Embryonic facial prominence (tissue), 1 donor: ENCODE data around the gene NPIPB4.
"Not testable (repeated sequence)": the region's sequence is repeated elsewhere in the genome, so short reads cannot be mapped to it uniquely, and the experiment has no call there.

Experiments used
- DNase-seq: peaks from one replicate; pipeline ENCODE4 v3.0.0-alpha.2; 2016; ENCODE audit errors: extremely low spot score

The NPIPB4 gene

GRCh38 chr16:21857656-21858055 is at the start of gene NPIPB4:
TSS of gene NPIPB4 (minus strand) at chr16:21857756. CDS start at chr16:21857378, 378 bp downstream.
- not testable (repeated sequence) for DNase-seq

DNA sequence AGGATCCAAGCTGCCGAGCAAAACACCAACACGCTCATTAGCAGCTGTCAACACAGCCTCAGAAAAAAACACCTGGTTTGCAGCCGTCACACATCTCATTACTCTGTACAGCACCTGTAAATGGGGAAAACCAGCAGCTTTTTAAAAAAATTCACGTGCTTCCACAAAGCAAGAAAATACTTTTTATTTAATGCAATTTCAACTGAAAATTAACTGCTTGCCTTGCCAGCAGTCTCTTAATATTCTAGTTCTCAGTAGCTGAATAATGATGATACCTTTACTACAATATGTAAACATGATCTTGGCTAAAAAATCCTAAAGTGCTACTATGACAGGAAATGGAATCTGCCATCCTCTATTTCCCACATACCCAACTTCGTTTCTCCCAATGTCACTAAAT is 41.4 kb upstream of the NPIPB4 start:
- not testable (repeated sequence) for DNase-seq

DNA sequence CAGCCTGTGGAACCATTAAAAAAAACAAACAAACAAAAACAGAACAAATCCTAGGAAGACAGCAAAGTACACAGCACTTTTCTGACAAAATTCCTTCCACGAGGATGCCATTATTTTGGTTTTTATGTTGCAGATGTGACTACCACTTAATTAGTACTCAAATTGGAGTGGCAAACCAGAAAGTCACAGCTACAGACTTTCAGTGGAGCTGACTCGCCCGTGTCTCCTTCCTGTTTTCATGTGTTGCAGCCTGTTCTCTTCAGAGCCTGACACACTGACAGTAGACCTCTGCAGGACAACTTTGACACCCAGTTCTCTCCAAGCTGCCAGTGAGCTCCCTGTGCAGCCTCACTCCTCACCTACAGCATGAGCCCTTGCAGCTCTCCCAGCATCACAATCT is 24.4 kb upstream of the NPIPB4 start:
- not testable (repeated sequence) for DNase-seq

DNA sequence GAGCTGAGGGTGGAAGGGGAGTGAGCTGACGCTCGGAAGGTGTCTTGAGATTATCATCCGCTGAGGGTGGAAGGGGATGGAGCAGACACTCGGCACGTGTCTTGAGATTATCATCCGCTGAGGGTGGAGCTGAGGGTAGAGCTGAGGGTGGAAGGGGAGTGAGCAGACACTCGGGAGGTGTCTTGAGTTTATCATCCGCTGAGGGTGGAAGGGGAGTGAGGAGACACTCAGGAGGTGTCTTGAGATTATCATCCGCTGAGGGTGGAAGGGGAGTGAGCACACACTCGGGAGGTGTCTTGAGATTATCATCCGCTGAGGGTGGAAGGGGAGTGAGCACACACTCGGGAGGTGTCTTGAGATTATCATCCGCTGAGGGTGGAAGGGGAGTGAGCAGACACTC is 20.4 kb downstream of the NPIPB4 start:
- not testable (repeated sequence) for DNase-seq

DNA sequence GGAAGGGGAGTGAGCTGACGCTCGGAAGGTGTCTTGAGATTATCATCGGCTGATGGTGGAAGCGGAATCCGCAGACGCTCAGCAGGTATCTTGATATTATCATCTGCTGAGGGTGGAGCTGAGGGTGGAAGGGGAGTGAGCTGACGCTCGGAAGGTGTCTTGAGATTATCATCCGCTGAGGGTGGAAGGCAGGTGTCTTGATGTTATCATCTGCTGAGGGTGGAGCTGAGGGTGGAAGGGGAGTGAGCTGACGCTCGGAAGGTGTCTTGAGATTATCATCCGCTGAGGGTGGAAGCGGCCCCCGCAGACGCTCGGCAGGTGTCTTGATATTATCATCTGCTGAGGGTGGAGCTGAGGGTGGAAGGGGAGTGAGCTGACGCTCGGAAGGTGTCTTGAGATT is 21.2 kb downstream of the NPIPB4 start:
- DNase-seq = not testable (repeated sequence)

DNA sequence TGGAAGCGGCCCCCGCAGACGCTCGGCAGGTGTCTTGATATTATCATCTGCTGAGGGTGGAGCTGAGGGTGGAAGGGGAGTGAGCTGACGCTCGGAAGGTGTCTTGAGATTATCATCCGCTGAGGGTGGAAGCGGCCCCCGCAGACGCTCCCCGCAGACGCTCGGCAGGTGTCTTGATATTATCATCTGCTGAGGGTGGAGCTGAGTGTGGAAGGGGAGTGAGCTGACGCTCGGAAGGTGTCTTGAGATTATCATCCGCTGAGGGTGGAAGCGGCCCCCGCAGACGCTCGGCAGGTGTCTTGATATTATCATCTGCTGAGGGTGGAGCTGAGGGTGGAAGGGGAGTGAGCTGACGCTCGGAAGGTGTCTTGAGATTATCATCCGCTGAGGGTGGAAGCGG is 21.8 kb downstream of the NPIPB4 start:
- not testable (repeated sequence) for DNase-seq

DNA sequence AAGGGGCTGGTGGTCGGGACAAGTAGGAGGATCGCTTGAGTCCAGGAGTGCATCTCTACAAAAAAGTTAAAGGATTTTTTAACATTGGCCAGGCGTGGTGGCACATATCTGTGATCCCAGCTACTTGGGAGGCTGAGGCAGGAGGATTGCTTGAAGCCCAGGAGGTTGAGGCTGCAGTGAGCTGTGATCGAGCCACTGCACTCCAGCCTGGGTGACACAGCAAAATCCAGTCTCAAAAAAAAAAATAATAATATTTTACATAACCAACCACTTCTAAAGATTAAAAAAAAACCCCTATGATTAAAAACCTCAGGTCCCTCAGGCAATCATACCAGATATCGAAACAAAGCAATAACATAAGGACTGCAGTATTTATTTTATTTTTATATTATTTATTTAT is 23.3 kb downstream of the NPIPB4 start:
- DNase-seq = not testable (repeated sequence)

DNA sequence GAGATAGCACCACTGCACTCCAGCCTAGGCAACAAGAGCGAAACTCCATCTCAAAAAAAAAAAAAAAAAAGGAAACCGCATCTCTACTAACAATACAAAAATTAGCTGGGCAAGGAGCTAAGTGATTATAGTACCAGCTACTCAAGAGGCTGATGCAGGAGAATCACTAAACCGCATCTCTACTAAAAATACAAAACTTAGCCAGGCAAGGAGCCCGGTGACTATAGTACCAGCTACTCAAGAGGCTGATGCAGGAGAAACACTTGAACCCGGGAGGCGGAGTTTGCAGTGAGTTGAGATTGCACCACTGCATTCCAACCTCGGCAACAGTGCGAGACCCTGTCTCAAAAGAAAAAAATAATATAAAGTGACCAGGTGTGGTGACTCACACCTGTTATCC is 27.6 kb downstream of the NPIPB4 start:
- DNase-seq = not testable (repeated sequence)

GRCh38 chr16:21826067-21826706 is 31.4 kb downstream of the NPIPB4 start:
- not testable (repeated sequence) for DNase-seq

- DNase-seq = not testable (repeated sequence)
Observed at GRCh38 chr16:21825526-21825925, 32.0 kb downstream of the NPIPB4 start.

DNA sequence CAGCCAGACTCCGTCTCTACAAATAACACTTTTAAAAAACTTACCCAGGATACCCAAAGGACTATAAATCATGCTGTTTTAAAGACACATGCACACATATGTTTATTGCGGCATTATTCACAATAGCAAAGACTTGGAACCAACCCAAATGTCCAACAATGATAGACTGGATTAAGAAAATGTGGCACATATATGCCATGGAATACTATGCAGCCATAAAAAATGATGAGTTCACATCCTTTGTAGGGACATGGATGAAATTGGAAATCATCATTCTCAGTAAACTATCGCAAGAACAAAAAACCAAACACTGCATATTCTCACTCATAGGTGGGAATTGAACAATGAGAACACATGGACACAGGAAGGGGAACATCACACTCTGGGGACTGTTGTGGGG is 34.3 kb downstream of the NPIPB4 start:
- not testable (repeated sequence) for DNase-seq

- not testable (repeated sequence) for DNase-seq
Observed at GRCh38 chr16:21820908-21821465, 36.6 kb downstream of the NPIPB4 start.

DNA sequence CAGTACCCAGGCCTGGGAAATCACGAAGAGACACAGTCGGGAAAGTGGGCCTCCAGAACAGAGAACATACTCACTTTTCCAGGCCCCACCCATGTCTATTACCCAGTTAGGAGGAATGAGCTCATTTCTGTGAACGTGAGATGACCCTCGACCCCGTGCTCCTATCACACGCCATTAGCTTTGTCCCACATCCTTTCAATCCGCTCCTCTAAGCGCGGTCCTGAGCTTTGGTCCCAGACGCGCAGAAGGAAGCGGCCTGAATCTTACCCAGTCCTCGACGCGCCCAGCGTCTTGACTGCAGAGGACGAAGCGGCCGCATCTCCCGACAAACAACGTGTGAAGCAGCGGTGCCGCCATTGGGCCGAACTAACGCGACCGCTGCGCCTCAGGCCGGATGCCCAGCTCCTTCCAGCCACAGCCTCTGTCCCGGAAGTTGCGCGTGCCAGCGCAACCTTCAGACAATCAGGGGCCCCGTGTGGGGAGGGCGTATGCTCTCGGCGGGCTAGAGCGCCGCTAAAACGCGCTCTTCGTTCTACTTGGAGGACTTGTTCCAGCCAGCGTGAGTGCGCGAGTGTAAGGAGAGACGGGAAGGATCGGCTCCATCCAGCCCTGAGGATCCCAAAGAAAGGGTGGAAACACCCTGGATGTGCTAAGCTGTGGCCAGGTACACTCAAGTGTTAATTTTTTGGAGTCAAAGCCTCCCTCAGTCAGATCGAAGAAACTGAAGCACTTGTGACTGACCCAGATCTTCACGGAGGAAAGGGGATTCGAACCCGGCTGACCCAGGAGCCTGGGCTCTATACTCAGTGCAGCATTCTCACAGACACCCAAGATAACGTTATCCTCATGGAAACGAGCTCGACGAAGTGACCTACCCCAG is 37.3 kb downstream of the NPIPB4 start:
- peak; percentile 48 for DNase-seq

DNA sequence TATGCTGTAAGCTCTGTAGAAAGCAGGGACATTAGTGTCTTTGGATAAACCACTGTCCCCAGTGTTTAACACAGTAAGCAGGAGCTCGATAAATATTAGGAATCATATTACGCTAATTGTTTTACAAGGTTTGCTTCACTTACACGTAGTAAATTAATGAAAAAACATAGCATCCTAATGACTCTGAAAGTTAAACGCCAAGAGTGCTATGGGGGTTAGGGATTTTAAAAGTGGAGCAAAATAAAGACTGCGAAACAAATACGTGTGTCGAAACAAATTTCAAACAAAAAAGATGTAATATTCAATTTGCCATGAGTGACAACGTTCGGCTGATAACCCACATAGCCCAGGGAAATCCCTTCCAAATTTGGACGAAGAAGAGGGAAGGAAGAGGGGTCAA is 37.9 kb downstream of the NPIPB4 start:
- not testable (repeated sequence) for DNase-seq

DNA sequence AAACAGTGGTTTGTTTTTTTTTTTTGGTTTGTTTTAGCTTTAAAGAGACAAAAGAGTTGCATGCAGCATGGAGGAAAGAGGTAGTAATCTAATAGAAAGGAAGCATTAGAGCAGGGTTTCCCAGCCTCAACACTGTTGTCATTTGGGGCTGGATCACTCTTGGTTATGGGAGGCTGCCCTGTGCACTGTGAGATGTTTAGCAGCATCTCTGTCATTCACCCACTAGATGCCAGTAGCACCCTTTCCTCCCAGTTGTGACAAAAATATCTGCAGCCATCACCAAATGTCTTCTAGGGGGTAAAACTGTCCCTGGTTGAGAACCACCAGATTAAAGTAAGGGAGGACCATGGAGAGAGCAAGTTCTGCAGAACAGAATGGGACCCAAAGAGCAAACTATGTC is 40.5 kb downstream of the NPIPB4 start:
- not testable (repeated sequence) for DNase-seq

DNA sequence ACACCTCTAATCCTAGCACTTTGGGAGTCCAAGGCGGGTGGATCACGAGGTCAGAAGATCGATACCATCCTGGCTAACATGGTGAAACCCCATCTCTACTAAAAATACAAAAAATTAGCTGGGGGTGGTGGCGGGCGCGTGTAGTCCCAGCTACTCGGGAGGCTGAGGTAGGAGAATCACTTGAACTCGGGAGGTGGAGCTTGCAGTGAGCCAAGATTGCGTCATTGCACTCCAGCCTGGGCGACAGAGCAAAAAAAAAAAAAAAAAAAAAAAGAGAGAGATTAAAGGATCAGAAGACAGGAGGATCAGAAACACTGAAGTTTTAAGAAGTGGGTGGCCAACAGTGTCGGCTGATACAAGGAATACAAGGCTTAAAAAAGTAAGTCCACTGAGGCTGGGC is 41.9 kb downstream of the NPIPB4 start:
- DNase-seq = not testable (repeated sequence)

DNA sequence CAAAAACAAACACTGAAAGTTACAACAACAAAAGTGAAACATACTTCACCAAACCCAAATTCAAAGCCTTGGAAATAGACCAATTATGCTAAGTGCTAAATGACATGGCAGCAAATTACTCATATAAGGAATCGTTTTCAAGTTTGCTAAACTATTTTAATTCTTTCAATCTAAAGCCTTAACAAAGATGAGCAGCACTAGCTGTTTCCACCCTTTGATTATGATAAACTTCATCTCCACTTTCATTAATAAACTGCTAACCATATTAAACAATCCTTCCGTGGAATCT is 55.2 kb downstream of the NPIPB4 start:
- not testable (repeated sequence) for DNase-seq

DNA sequence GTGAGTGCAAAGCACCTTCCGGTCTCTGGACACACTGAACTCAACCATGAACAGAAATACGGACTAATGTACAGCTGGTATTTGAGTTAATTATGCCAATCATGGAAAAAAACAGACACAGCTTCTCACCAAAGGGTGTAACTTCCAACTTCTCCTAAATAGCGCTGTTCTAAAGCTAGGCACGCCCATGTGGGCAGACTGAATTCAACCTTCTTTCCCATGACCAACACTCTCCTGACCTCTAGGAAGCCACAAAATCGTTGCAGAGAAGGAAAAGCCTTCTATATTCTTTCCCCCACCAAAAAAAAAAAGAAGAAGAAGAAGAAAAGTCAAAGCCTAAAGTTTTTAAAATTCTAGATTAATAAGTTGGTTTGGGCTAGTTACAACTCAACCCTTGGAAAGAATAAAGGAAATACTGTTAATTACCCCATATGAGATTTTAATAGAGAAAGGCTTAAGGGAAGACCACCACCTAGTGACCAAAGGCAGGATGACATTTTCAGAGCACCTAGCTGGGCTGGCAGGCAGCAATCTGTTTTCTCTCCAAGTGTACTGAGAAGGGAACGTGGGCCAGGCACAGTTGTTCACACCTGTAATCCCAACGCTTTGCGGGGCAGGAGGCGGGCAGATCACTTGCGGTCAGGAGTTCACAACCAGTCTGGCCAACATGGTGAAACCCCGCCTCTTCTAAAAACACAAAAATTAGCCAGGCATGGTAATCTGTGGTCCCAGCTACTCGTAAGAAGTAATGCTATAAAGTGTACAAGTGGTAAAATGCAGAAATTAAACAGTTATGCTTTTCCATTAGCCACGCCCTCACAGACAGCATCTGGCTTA is 55.8 kb downstream of the NPIPB4 start:
- DNase-seq = not testable (repeated sequence)

GRCh38 chr16:21798601-21799000 is 59.0 kb downstream of the NPIPB4 start:
- not testable (repeated sequence) for DNase-seq

GRCh38 chr16:21793310-21793709 is 64.2 kb downstream of the NPIPB4 start:
- DNase-seq = not testable (repeated sequence)

DNA sequence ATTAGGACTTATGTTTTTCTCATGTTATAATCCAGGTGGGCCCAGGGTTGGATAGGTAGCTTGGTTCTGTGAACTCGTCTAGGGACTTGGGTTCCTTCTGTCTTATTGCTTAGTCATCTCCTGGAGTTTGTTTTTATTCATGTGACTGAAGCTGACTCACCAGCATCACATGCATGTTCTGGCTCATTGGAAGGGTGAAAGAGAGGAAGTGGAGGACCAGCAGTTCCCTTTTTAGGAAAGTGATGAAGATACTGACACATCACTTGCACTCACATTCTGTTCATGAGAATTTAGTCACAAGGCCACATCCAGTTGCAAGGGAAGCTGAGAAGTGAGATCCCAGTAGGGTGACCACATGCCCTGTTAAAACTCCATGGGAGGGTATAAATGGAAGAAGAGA is 67.0 kb downstream of the NPIPB4 start:
- not testable (repeated sequence) for DNase-seq
